ENCODE results near the gene SS18.

The SS18 gene

GRCh38 chr18:26071725-26072124, 18.7 kb downstream of the SS18 start:
- DNase-seq (ENCODE audit: low spot score) = no peak

- no peak for DNase-seq (ENCODE audit: low spot score)
Observed at GRCh38 chr18:26071020-26071419, 19.4 kb downstream of the SS18 start.

GRCh38 chr18:26059357-26059756, 31.1 kb downstream of the SS18 start:
- no peak for DNase-seq (ENCODE audit: low spot score)

DNA sequence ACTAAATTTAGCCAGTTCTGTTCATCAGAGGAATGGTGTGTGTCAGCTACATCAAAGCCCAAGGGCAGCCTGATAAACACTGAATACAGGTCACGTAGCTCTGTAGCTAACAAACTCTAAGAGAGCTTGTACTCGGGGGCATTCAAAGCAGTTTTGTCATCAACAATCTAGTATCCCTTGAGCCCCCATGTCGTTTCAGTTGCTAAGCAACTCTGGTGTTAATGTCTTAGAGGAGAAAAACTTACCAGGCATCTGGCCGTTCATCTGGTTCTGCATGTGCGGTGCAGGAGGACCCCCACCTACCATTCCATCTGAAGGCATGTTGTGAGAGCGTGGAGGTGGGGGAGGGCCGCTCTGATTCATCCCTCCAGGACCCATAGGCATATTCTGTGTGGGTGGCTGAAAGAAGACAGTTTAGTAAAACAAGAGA, 33.1 kb downstream of the SS18 start:
- no peak for DNase-seq (ENCODE audit: low spot score)

GRCh38 chr18:26056291-26056690, 34.1 kb downstream of the SS18 start:
- DNase-seq (ENCODE audit: low spot score) = no peak

DNA sequence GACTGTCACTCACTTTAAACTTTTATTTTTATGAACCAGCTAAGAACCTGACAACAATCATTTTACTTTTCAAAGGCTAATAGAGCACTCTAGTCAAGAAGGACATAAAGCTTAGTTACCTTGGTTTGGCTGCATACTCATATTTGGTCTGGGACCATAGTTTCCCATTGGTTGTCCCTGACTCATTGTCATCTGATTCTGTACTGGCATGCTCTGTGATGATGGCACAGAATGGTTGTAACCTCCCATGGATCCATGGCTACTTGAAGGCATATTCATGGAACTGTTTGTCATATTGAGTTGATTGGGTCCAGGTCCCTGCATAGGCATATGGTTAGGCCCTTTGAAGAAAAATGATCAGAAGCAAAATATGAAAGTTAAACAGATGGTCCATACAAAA, 37.9 kb downstream of the SS18 start:
- no peak for DNase-seq (ENCODE audit: low spot score)

DNA sequence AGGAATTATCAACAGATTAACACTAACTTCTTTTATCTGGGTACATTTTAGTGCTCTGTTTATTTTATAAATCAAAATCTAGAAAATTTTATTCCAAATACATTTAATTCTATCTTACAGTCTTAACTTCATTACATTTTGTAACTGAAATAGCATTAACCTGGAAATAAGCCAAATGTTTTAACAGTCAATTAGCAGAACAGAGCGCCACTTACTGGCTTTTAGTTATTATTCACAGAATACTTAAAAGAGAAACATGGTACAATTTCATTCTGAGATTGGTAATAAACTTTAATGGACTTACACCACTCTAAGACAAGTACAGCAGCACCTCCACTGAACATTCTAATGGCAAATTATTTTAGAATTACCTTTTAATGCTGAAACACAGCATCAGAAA, 38.6 kb downstream of the SS18 start:
- DNase-seq (ENCODE audit: low spot score) = no peak

- DNase-seq (ENCODE audit: low spot score) = no peak
Observed at GRCh38 chr18:26046419-26047077, 43.9 kb downstream of the SS18 start.

DNA sequence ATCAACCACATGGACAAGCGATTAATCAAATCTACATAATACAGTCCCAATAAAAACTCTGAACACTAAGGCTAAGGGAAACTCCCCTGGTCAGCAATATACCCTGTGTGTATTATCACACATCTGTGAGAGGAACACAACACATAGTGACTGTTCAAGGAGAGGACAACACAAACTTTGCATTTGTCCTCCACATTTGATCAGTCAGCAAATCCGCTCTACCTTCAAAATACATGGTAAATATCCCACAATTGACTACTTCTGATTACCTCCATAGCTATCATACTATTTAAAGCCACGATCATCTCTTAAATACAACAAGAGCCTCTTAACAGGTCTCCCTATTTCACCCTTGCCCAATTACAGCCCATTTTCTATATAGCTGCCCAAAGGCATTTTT, 45.6 kb downstream of the SS18 start:
- DNase-seq (ENCODE audit: low spot score) = no peak

- no peak for DNase-seq (ENCODE audit: low spot score)
Observed at GRCh38 chr18:26040051-26040656, 50.3 kb downstream of the SS18 start.

GRCh38 chr18:26039203-26039602, 51.2 kb downstream of the SS18 start:
- no peak for DNase-seq (ENCODE audit: low spot score)

- DNase-seq (ENCODE audit: low spot score) = no peak
Observed at GRCh38 chr18:26036635-26037034, 53.8 kb downstream of the SS18 start.

GRCh38 chr18:26034850-26035497, 55.4 kb downstream of the SS18 start:
- DNase-seq (ENCODE audit: low spot score) = no peak

GRCh38 chr18:26022585-26022984, 67.8 kb downstream of the SS18 start:
- DNase-seq (ENCODE audit: low spot score) = no peak

DNA sequence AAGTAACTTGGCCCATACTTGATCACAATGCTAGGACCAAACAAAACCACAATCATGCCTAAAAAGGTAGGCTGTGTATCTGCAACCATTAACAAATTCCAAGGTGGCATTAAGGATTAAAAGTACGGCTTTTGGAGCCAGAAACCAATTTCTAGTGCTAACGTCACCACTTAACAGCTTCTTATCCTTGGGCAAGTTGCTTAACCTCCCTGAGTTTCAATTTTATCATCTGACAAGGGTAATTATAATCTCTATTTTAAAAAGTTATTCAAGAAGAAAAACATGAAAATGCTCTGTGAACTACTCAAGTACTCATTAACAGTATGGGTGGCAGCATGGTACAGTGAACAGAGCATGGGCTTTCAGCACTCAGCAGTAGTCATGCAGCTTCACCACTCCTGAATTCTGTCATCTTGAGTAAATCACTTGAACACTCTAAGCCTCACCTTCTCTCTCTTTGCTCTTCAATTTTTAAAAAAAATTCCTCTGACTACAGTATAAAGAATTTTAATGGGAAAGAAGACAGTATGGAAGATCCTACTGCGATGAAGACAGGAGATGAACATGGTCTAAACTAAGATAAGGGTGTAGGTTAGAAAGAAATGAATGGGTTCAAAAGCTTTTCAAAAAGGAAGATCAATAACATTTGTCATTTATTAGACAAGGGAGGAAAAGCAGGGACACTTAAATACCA, 69.2 kb downstream of the SS18 start:
- no peak for DNase-seq (ENCODE audit: low spot score)

- DNase-seq (ENCODE audit: low spot score) = no peak
Observed at GRCh38 chr18:26017929-26018328, 72.5 kb downstream of the SS18 start.

- no peak for DNase-seq (ENCODE audit: low spot score)
Observed at GRCh38 chr18:26014462-26014861, 76.0 kb downstream of the SS18 start.

- DNase-seq (ENCODE audit: low spot score) = no peak
Observed at GRCh38 chr18:26008619-26009018, 81.8 kb downstream of the SS18 start.

GRCh38 chr18:26008096-26008495, 82.3 kb downstream of the SS18 start:
- DNase-seq (ENCODE audit: low spot score) = no peak

- no peak for DNase-seq (ENCODE audit: low spot score)
Observed at GRCh38 chr18:26005950-26006349, 84.5 kb downstream of the SS18 start.

DNA sequence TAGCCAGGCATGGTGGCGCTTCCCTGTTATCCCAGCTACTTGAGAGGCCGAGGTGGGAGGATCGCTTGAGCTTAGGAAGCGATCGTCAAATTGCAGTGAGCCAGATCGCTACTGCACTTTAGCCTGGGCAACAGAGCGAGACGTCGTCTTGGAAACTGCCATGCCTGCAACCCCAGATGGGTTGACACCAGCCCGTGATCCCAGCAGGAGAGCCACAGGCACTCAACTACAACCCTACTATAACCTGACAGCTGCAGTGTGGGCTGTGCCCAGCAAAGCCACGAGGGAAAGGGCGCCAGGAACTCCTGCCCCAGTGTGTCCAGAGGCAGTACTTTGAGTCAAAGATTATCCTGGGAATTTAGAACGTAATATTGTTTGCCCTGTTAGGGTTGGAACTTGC, 85.6 kb downstream of the SS18 start:
- no peak for DNase-seq (ENCODE audit: low spot score)

- no peak for DNase-seq (ENCODE audit: low spot score)
Observed at GRCh38 chr18:26003817-26004216, 86.6 kb downstream of the SS18 start.

DNA sequence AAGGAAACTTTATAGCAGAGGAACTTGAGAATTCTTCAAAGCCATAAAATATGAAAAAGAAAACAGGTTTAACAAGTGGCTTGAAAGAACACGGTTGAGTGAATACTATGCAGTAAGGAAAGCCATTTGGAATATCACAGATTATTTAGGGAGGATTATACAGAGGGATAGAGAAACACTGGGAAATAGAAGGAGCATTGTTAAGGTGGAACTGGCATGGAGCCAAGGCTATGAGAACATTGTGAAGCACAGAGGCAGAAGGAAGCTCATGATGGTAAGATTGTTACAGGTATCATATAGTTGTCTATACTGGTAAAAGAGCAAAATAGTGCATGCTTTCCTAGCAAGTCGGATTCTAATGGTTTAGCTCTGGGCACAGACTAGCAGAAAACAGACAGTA, 87.1 kb downstream of the SS18 start:
- DNase-seq (ENCODE audit: low spot score) = peak; percentile 4
